Keratinocyte (primary cell): Measurements from ENCODE around the gene ZFPM1. TPM values are rescaled to one million over a fixed set of nuclear protein-coding genes. Genes with fewer than 3 reads are reported as not detected.

ENCODE experiments used
- DNase-seq: peaks from one replicate; pipeline ENCODE4 v3.0.0-alpha.2; 2011; ENCODE audit warnings: low read depth, missing footprints, low spot score
- FAIRE-seq: peaks from 2 replicates; lab custom pipeline; 2011; peaks lifted over from hg19 to GRCh38; lab: Jason Lieb, UNC
- H2AFZ ChIP-seq: 2 replicates; pipeline ENCODE4 v1.6.0; 2012; ENCODE audit warnings: low read length, control low read depth, inconsistent platforms; ENCODE audit not compliant: control insufficient read depth
- H3K27ac ChIP-seq: 2 replicates; pipeline ENCODE4 v1.5.1; 2011; ENCODE audit warnings: low read length; ENCODE audit not compliant: control insufficient read depth, insufficient read depth
- H3K27me3 ChIP-seq: 3 replicates; pipeline ENCODE4 v1.6.0; 2011; ENCODE audit warnings: low read length; ENCODE audit not compliant: control insufficient read depth, insufficient read depth; ENCODE audit errors: extremely low read depth
- H3K36me3 ChIP-seq, 2 experiments: 2 replicates in 1 of 2; 3 replicates in 1 of 2; pipeline ENCODE4 v1.5.1; 2011; ENCODE audit warnings: low read length in 2 of 2, mild to moderate bottlenecking in 1 of 2; ENCODE audit not compliant: control insufficient read depth in 2 of 2, insufficient read depth in 2 of 2; ENCODE audit errors: extremely low read depth in 1 of 2
- H3K4me1 ChIP-seq: 3 replicates; pipeline ENCODE4 v1.5.1; 2011; ENCODE audit warnings: low read length; ENCODE audit not compliant: control insufficient read depth, insufficient read depth; ENCODE audit errors: extremely low read depth
- H3K4me2 ChIP-seq: 3 replicates; pipeline ENCODE4 v1.6.0; 2011; ENCODE audit warnings: low read depth, low read length; ENCODE audit not compliant: control insufficient read depth, insufficient read depth; ENCODE audit errors: extremely low read depth
- H3K4me3 ChIP-seq, 3 experiments: fragments of 200-600 bp in 1 of 3; sonication (generic) in 1 of 3; 2 replicates in 2 of 3; 3 replicates in 1 of 3; pipeline ENCODE4 v1.5.1; 2011 to 2016; ENCODE audit warnings: low read length in 3 of 3, mild to moderate bottlenecking in 3 of 3, control low read depth in 2 of 3, inconsistent platforms in 1 of 3, low read depth in 1 of 3, mixed read lengths in 1 of 3, mixed run types in 1 of 3, moderate library complexity in 1 of 3; ENCODE audit not compliant: control insufficient read depth in 2 of 3, insufficient read depth in 2 of 3; ENCODE audit errors: extremely low read depth in 1 of 3
- H3K79me2 ChIP-seq: 2 replicates; pipeline ENCODE4 v1.6.0; 2012; ENCODE audit warnings: low read length; ENCODE audit not compliant: control insufficient read depth, insufficient read depth
- H3K9ac ChIP-seq: 3 replicates; pipeline ENCODE4 v1.6.0; 2011; ENCODE audit warnings: low read length; ENCODE audit not compliant: control insufficient read depth, insufficient read depth; ENCODE audit errors: extremely low read depth
- H3K9me1 ChIP-seq: 3 replicates; pipeline ENCODE4 v1.6.0; 2011; ENCODE audit warnings: low read length; ENCODE audit not compliant: control insufficient read depth, insufficient read depth; ENCODE audit errors: extremely low read depth
- H3K9me3 ChIP-seq: 2 replicates; pipeline ENCODE4 v1.5.1; 2012; ENCODE audit warnings: low read depth, low read length; ENCODE audit not compliant: control insufficient read depth
- H4K20me1 ChIP-seq: 3 replicates; pipeline ENCODE4 v1.6.0; 2011; ENCODE audit warnings: low read length; ENCODE audit not compliant: control insufficient read depth, insufficient read depth; ENCODE audit errors: extremely low read depth
- EZH2 ChIP-seq: IDR thresholded peaks from one replicate; pipeline ENCODE4 v1.6.1; 2012; ENCODE audit warnings: inconsistent platforms, mild to moderate bottlenecking, low read length, moderate library complexity
- dilution Hi-C: fragments of 300-500 bp; cut with MboI; formaldehyde crosslinking; loops from one replicate; pipeline ENCODE4 v1.7.0; 2020; ENCODE audit warnings: low sequenced_read_pairs; ENCODE audit not compliant: extremely low pct_ligation_motif_present
- polyA plus RNA-seq, 5 experiments: library from polyadenylated mRNA; depleted of rRNA in 3 of 5; stranded (reverse) in 3 of 5; stranded (forward) in 1 of 5; unstranded in 1 of 5; fragments of >200 nt; gene quantifications; 1 replicate in 1 of 5; 2 replicates in 3 of 5; 3 replicates in 1 of 5; pipeline versions ENCODE4 v1.2.1 to v1.2.3, GENCODE V29; 2011 to 2012; ENCODE audit warnings: missing spikeins in 2 of 5, low read depth in 1 of 5, low replicate concordance in 1 of 5
- TF ChIP-seq, protein P1 (sequence below), 3 experiments: IDR thresholded peaks in 1 of 3; conservative IDR thresholded peaks in 1 of 3; optimal IDR thresholded peaks in 1 of 3; 2 replicates in 2 of 3; 3 replicates in 1 of 3; pipeline versions ENCODE3 to v1.5.1; 2011; ENCODE audit warnings: low read length in 3 of 3, mild to moderate bottlenecking in 3 of 3, moderate library complexity in 2 of 3, control low read depth in 1 of 3, inconsistent platforms in 1 of 3; ENCODE audit not compliant: insufficient read depth in 2 of 3; ENCODE audit errors: extremely low read depth in 1 of 3

The ZFPM1 gene
- polyA plus RNA-seq, 1 donor (not counting 4 experiments of a cell fraction or from before 2014, with no cell fraction given), result 0.42 TPM

DNA sequence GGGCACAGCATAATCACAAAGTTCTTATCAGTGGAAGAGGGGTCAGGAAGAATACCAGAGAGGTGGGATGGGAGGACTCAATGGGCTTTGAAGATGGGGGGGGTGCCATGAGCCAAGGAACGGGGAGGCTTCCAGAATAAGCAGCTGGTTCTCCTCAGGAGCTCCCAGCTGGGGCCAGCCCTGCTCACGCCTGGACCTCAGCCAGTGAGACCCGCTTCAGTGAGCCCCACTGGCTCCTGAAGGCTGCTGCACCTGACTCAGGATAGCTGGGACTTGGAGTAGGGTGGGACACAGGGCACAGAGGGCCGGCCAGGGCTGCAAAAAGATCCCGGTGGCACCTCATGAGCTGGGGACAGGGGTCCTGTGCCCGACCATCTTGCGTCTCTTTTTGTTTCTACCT, 92.7 kb downstream of the ZFPM1 start:
- Histone ChIP-seq H3K4me2 (no peak overlapping the region), H3K27ac (no peak overlapping the region), H3K79me2 (no peaks in the 10 kb centered on the region), H3K9ac (no peak overlapping the region), H2AFZ (no peak overlapping the region), H3K9me1 (no peaks in the 10 kb centered on the region), H3K4me1 (no peaks in the 10 kb centered on the region), H3K36me3 (no peaks in the 10 kb centered on the region), H3K4me3 (no peak overlapping the region), H3K9me3 (peaks cover 7% of the 10 kb centered on the region), H4K20me1 (no peaks in the 10 kb centered on the region), H3K27me3 (peaks cover 21% of the 10 kb centered on the region)
- dilution Hi-C loops, result no loop called here
- FAIRE-seq (no peak), DNase-seq (no peak)
- TF ChIP-seq, protein P1, sequence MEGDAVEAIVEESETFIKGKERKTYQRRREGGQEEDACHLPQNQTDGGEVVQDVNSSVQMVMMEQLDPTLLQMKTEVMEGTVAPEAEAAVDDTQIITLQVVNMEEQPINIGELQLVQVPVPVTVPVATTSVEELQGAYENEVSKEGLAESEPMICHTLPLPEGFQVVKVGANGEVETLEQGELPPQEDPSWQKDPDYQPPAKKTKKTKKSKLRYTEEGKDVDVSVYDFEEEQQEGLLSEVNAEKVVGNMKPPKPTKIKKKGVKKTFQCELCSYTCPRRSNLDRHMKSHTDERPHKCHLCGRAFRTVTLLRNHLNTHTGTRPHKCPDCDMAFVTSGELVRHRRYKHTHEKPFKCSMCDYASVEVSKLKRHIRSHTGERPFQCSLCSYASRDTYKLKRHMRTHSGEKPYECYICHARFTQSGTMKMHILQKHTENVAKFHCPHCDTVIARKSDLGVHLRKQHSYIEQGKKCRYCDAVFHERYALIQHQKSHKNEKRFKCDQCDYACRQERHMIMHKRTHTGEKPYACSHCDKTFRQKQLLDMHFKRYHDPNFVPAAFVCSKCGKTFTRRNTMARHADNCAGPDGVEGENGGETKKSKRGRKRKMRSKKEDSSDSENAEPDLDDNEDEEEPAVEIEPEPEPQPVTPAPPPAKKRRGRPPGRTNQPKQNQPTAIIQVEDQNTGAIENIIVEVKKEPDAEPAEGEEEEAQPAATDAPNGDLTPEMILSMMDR (optimal IDR thresholded peaks at IDR 0.05 in 1 of 3, IDR thresholded peaks at IDR 0.05 in 1 of 3, conservative IDR thresholded peaks at IDR 0.05 in 1 of 3; ENCODE audit: extremely low read depth in 1 of 3, insufficient read depth in 2 of 3, low read length in 3 of 3), result no peak
- TF ChIP-seq EZH2, result no peak

DNA sequence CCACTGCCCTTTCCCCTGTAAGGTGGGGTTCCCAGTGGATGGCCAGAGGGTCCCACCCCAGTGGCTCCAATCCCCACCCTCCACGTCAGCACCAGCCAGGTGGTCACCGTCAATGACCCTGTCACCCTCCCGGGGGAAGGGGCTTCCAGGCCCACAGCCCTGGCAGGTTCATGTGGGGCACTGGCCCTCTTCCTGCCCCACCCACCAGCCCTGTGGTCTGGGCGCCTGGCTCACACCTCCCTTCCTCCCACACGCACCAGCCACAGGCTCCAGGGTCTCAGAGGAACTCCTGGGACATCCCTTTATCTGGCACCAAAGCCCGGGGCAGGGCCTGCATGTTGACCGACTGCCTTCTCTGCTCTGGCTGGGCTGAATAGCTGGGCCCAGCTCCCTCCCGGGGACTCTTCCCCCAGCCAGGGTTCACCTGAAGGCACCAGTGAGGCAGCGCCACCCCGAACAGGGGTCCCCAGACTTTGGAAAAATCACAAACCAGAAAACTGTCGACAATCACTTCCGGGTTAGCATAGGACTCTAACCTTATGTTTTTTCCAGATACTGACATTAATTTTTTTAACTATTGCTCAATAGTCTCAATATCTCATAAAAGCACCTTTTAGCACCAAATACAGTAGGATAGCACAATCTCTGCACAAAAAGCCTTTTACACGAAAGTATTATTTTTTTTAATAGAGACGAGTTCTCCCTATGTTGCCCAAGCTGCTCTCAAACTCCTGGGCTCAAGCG, 95.2 kb downstream of the ZFPM1 start:
- Histone ChIP-seq H2AFZ (no peak overlapping the region), H3K79me2 (no peaks in the 10 kb centered on the region), H3K27me3 (peaks cover 29% of the 10 kb centered on the region), H3K27ac (no peak overlapping the region), H3K4me2 (no peak overlapping the region), H4K20me1 (no peaks in the 10 kb centered on the region), H3K9me1 (no peaks in the 10 kb centered on the region), H3K9ac (no peak overlapping the region), H3K4me1 (no peaks in the 10 kb centered on the region), H3K36me3 (no peaks in the 10 kb centered on the region), H3K4me3 (no peak overlapping the region), H3K9me3 (peaks cover 4% of the 10 kb centered on the region)
- TF ChIP-seq, protein P1 (optimal IDR thresholded peaks at IDR 0.05 in 1 of 3, IDR thresholded peaks at IDR 0.05 in 1 of 3, conservative IDR thresholded peaks at IDR 0.05 in 1 of 3; ENCODE audit: extremely low read depth in 1 of 3, insufficient read depth in 2 of 3, low read length in 3 of 3), result no peak
- TF ChIP-seq EZH2, result no peak
- dilution Hi-C loops, result no loop called here
- FAIRE-seq, result no peak
- no peak for DNase-seq
